ENCODE results near the gene ZNF780B.

Gene ZNF780B

DNA sequence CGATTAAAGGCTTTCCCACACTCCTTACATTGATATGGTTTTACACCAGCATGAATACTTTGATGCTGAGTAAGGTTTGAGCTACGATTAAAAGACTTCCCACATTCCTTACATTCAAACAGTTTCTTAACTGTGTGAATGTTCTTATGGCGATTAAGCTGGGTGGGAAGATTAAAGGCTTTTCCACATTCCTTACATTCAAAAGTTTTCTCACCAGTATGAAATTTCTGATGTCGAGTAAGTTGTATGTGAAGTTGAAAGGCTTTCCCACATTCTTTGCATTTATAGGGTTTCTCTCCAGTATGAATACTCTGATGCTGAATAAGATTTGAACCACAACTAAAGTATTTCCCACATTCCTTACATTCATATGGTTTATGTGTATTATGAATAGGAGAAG is 20.0 kb downstream of the ZNF780B start:
- H3K9me3 ChIP-seq (ENCODE audit: control insufficient read depth, low read depth, low read length): peaks cover 59% of the 10 kb centered on the region
- H3K4me3 ChIP-seq (ENCODE audit: low read length): no peak overlapping the region

GRCh38 chr19:40033989-40034560 is 22.0 kb downstream of the ZNF780B start:
- Histone ChIP-seq H3K27ac (ENCODE audit: low read length) (no peak overlapping the region), H3K36me3 (ENCODE audit: control insufficient read depth, low read depth, low read length) (no peaks in the 10 kb centered on the region), H3K9ac (ENCODE audit: low read length) (no peak overlapping the region), H3K4me1 (ENCODE audit: control insufficient read depth, low read depth, low read length) (no peaks in the 10 kb centered on the region), H3K27me3 (ENCODE audit: control insufficient read depth, insufficient read depth, low read length) (no peaks in the 10 kb centered on the region), H3K4me3 (ENCODE audit: low read length) (no peak overlapping the region), H3K9me3 (ENCODE audit: control insufficient read depth, low read depth, low read length) (peaks cover 75% of the 10 kb centered on the region)

More for the DNA sequence above, 20.0 kb downstream of the ZNF780B start:
- no peaks in the 10 kb centered on the region for H3K27me3 ChIP-seq (ENCODE audit: control insufficient read depth, insufficient read depth, low read length)
- no peak overlapping the region for H3K27ac ChIP-seq (ENCODE audit: low read length)
- H3K4me1 ChIP-seq (ENCODE audit: control insufficient read depth, low read depth, low read length): no peaks in the 10 kb centered on the region
- no peak overlapping the region for H3K9ac ChIP-seq (ENCODE audit: low read length)
- no peaks in the 10 kb centered on the region for H3K36me3 ChIP-seq (ENCODE audit: control insufficient read depth, low read depth, low read length)

DNA sequence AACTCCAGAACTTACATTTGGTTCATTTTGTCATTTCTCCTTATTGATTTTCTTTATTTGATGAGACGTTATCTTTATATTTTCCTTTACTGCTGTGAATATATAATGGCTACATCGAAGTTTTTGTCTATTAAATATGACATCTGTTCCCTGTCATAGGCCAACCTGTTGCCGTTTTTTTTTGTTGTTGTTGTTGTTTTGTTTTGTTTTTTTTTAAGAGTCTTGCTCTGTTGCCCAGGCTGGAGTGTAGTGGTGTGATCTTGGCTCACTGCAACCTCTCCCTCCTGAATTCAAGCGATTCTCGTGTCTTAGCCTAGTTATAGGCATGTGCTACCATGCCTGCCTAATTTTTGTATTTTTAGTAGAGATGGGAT is 29.4 kb downstream of the ZNF780B start:
- Histone ChIP-seq H3K4me1 (ENCODE audit: control insufficient read depth, low read depth, low read length) (no peaks in the 10 kb centered on the region), H3K4me3 (ENCODE audit: low read length) (no peak overlapping the region), H3K9ac (ENCODE audit: low read length) (no peak overlapping the region), H3K36me3 (ENCODE audit: control insufficient read depth, low read depth, low read length) (no peaks in the 10 kb centered on the region), H3K27me3 (ENCODE audit: control insufficient read depth, insufficient read depth, low read length) (no peaks in the 10 kb centered on the region), H3K27ac (ENCODE audit: low read length) (no peak overlapping the region), H3K9me3 (ENCODE audit: control insufficient read depth, low read depth, low read length) (peaks cover 78% of the 10 kb centered on the region)

- no peaks in the 10 kb centered on the region for H3K4me1 ChIP-seq (ENCODE audit: control insufficient read depth, low read depth, low read length)
- H3K9me3 ChIP-seq (ENCODE audit: control insufficient read depth, low read depth, low read length): peaks cover 76% of the 10 kb centered on the region
- no peak overlapping the region for H3K9ac ChIP-seq (ENCODE audit: low read length)
- no peak overlapping the region for H3K4me3 ChIP-seq (ENCODE audit: low read length)
- H3K27me3 ChIP-seq (ENCODE audit: control insufficient read depth, insufficient read depth, low read length): no peaks in the 10 kb centered on the region
- no peak overlapping the region for H3K27ac ChIP-seq (ENCODE audit: low read length)
- H3K36me3 ChIP-seq (ENCODE audit: control insufficient read depth, low read depth, low read length): no peaks in the 10 kb centered on the region
Observed at GRCh38 chr19:40025938-40026596, 30.0 kb downstream of the ZNF780B start.

DNA sequence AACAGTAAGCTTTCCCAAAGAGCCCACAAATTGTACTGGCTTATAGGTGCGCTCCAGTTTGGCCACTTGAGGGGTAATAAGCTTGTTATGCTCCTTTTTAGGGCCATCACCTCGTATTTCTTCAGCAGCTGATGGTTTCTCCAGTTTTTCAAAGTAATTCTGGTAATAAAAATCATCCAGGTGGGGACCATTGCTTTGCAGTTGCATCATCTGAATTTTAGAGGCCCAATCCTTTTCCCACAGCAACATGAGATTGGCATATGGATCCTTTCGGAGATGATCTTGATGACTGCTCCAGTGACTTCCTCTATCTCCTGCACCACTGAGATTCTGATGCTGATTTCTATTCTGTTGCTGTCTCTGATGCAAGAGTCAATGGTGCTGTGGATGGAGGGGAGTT is 32.1 kb downstream of the ZNF780B start:
- H3K9me3 ChIP-seq (ENCODE audit: control insufficient read depth, low read depth, low read length): peaks cover 59% of the 10 kb centered on the region

DNA sequence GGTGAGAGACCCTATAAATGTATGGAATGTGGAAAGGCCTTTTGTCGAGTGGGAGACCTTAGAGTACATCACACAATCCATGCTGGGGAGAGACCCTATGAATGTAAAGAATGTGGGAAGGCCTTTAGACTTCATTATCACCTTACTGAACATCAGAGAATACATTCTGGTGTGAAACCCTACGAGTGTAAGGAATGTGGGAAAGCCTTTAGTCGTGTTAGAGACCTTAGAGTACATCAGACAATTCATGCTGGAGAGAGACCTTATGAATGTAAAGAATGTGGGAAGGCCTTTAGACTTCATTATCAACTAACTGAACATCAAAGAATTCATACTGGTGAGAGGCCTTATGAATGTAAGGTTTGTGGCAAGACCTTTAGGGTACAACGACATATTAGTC is 42.0 kb downstream of the ZNF780B start:
- Histone ChIP-seq H3K4me1 (ENCODE audit: control insufficient read depth, low read depth, low read length) (no peaks in the 10 kb centered on the region), H3K27me3 (ENCODE audit: control insufficient read depth, insufficient read depth, low read length) (no peaks in the 10 kb centered on the region), H3K9me3 (ENCODE audit: control insufficient read depth, low read depth, low read length) (peaks cover 47% of the 10 kb centered on the region), H3K9ac (ENCODE audit: low read length) (no peak overlapping the region), H3K27ac (ENCODE audit: low read length) (no peak overlapping the region), H3K4me3 (ENCODE audit: low read length) (no peak overlapping the region), H3K36me3 (ENCODE audit: control insufficient read depth, low read depth, low read length) (no peaks in the 10 kb centered on the region)

More for the DNA sequence above, 32.1 kb downstream of the ZNF780B start:
- H3K4me3 ChIP-seq (ENCODE audit: low read length): no peak overlapping the region
- no peaks in the 10 kb centered on the region for H3K36me3 ChIP-seq (ENCODE audit: control insufficient read depth, low read depth, low read length)
- no peaks in the 10 kb centered on the region for H3K4me1 ChIP-seq (ENCODE audit: control insufficient read depth, low read depth, low read length)
- no peaks in the 10 kb centered on the region for H3K27me3 ChIP-seq (ENCODE audit: control insufficient read depth, insufficient read depth, low read length)
- H3K27ac ChIP-seq (ENCODE audit: low read length): no peak overlapping the region
- no peak overlapping the region for H3K9ac ChIP-seq (ENCODE audit: low read length)

DNA sequence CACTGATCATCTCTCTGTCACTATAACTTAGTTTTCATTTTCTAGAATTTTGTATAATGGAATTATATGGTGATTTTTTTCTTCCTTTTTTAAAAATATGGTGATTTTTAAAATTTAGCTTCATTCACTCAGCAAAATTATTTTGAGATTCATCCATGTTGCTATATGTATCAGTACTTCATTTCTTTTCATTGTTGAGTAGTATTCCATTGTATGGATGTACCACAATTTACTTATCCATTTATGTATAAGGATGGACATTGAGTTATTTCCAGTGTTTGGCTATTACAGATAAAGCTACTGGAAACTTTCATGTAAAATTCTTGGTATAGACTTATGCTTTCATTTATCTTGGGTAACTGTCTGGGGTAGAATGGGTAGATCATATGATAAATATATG is 46.4 kb downstream of the ZNF780B start:
- Histone ChIP-seq H3K27ac (ENCODE audit: low read length) (no peak overlapping the region), H3K4me1 (ENCODE audit: control insufficient read depth, low read depth, low read length) (no peaks in the 10 kb centered on the region), H3K4me3 (ENCODE audit: low read length) (no peak overlapping the region), H3K27me3 (ENCODE audit: control insufficient read depth, insufficient read depth, low read length) (no peaks in the 10 kb centered on the region), H3K36me3 (ENCODE audit: control insufficient read depth, low read depth, low read length) (no peaks in the 10 kb centered on the region), H3K9ac (ENCODE audit: low read length) (no peak overlapping the region), H3K9me3 (ENCODE audit: control insufficient read depth, low read depth, low read length) (peaks cover 24% of the 10 kb centered on the region)

DNA sequence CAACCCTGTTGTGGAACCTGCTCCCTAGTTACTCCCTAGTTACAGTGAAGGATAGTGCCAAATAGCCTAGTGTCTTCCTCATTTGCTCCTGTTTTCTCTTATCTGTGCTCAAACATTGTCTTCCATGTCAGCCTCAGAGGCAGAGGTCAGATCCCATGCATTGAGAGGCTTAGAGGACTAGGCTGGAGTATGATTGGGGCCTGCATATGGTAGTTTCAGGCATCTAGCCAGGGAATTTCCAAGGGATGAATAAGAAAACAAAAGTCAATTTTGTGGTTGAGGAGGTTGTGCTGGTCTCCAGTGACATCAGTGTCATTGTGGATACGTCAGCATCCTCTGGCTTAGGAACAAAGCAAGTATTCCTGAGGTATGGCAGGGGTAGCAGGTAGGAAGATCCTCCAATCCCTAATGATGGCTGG is 49.7 kb downstream of the ZNF780B start:
- no peaks in the 10 kb centered on the region for H3K4me1 ChIP-seq (ENCODE audit: control insufficient read depth, low read depth, low read length)
- no peaks in the 10 kb centered on the region for H3K27me3 ChIP-seq (ENCODE audit: control insufficient read depth, insufficient read depth, low read length)
- peaks cover 8% of the 10 kb centered on the region for H3K9me3 ChIP-seq (ENCODE audit: control insufficient read depth, low read depth, low read length)
- H3K27ac ChIP-seq (ENCODE audit: low read length): no peak overlapping the region
- H3K4me3 ChIP-seq (ENCODE audit: low read length): no peak overlapping the region
- no peak overlapping the region for H3K9ac ChIP-seq (ENCODE audit: low read length)
- no peaks in the 10 kb centered on the region for H3K36me3 ChIP-seq (ENCODE audit: control insufficient read depth, low read depth, low read length)

DNA sequence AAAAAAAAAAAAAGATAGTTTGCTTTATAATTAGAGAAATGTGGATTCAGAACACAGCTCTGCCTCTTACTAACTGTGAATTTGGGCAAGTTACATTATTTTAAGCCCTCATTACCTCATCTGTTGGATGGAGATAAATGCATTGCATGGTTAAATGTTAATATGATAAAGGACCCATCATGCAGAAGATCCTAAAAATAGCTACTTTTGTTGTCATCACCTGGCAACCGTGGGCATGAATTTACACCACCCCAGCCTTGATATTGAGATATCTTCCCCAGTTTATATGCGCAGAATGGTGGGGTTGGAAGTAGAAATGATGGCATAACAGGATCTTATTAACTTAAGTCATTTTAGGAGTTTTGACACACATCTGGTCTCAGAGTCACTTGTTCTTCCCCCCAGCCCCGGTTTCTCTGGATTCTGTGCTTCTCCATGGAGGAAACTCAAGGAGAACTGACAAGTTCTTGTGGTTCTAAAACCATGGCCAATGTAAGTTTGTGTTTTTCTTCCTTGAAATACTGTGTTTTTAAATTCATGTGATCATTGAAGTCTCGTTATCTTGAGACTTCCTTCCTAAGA is 50.2 kb downstream of the ZNF780B start:
- peaks cover 8% of the 10 kb centered on the region for H3K9me3 ChIP-seq (ENCODE audit: control insufficient read depth, low read depth, low read length)
- H3K4me3 ChIP-seq (ENCODE audit: low read length): no peak overlapping the region
- no peak overlapping the region for H3K9ac ChIP-seq (ENCODE audit: low read length)
- H3K27me3 ChIP-seq (ENCODE audit: control insufficient read depth, insufficient read depth, low read length): no peaks in the 10 kb centered on the region
- no peak overlapping the region for H3K27ac ChIP-seq (ENCODE audit: low read length)
- H3K4me1 ChIP-seq (ENCODE audit: control insufficient read depth, low read depth, low read length): no peaks in the 10 kb centered on the region
- H3K36me3 ChIP-seq (ENCODE audit: control insufficient read depth, low read depth, low read length): no peaks in the 10 kb centered on the region

DNA sequence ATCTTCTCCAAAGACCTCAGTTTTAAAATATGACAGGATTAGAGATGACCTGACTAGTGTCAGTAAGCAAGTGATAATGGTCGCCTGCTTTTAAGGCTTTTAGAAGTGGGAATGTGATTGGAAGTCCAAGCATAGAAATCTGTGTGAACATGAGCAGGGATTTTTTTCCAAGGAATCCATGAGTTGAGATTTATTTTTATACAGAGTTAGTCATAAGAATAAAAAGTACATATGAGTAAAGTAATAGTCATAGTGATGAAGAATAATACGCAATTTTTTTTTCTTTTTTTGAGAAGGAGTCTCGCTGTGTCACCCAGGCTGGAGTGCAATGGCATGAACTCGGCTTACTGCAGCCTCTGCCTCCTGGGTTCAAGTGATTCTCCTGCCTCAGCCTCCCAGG is 57.5 kb downstream of the ZNF780B start:
- no peak overlapping the region for H3K4me3 ChIP-seq (ENCODE audit: low read length)
- H3K9ac ChIP-seq (ENCODE audit: low read length): no peak overlapping the region
- peaks cover 6% of the 10 kb centered on the region for H3K9me3 ChIP-seq (ENCODE audit: control insufficient read depth, low read depth, low read length)
- no peaks in the 10 kb centered on the region for H3K4me1 ChIP-seq (ENCODE audit: control insufficient read depth, low read depth, low read length)
- no peaks in the 10 kb centered on the region for H3K27me3 ChIP-seq (ENCODE audit: control insufficient read depth, insufficient read depth, low read length)
- no peaks in the 10 kb centered on the region for H3K36me3 ChIP-seq (ENCODE audit: control insufficient read depth, low read depth, low read length)
- no peak overlapping the region for H3K27ac ChIP-seq (ENCODE audit: low read length)

DNA sequence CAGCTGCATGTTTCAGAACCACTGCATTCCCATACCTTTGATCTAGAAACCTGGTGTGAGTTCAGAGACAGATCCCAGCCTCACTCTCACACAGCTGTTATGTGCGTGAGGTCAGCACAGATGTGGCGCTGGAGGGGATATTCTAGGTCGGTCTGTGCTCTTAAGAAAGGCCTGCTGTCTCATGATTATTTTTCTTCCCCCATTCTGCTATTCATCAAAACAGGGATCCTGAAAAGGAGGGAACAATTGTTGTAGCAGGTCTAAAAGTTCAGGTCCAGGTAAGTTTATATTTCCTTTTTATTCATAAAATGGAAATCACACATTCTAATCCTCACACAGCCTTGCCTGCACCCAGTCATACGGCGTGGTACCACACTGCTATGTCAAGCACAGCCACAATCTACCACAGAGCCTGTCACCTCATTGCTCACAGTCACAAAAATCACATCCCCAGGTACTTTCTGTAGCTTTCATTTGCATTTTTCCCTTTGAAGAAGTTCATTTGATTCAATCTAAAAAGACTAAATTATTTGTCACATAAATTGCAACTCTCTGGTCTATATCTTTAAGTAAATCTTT is 58.3 kb downstream of the ZNF780B start:
- Histone ChIP-seq H3K4me1 (ENCODE audit: control insufficient read depth, low read depth, low read length) (no peaks in the 10 kb centered on the region), H3K36me3 (ENCODE audit: control insufficient read depth, low read depth, low read length) (no peaks in the 10 kb centered on the region), H3K27ac (ENCODE audit: low read length) (no peak overlapping the region), H3K9ac (ENCODE audit: low read length) (no peak overlapping the region), H3K27me3 (ENCODE audit: control insufficient read depth, insufficient read depth, low read length) (no peaks in the 10 kb centered on the region), H3K9me3 (ENCODE audit: control insufficient read depth, low read depth, low read length) (peaks cover 8% of the 10 kb centered on the region), H3K4me3 (ENCODE audit: low read length) (peak overlapping the region; percentile 94)

Measured in iPS-18a (cell line).